GM19397 (cell line): ENCODE measurements around the gene ARPC4.

Experiments
- ATAC-seq: cut with Tn5 transposase; IDR thresholded peaks from one replicate; pipeline ENCODE4 v1.9.1; 2021; ENCODE audit warnings: mild to moderate bottlenecking, moderate library complexity; ENCODE audit not compliant: unreplicated experiment

The ARPC4 gene

GRCh38 chr3:9792405-9793160 lies at the start of gene ARPC4, which contains the start of gene TADA3:
TSS of gene ARPC4 (plus strand) at chr3:9793082. CDS start at chr3:9793122, 40 bp downstream.
TSS of gene TADA3 (minus strand) at chr3:9792473. CDS start at chr3:9791466, 1,007 bp downstream.
- peak; percentile 79 for ATAC-seq

GRCh38 chr3:9743548-9743947 lies 49.3 kb upstream of the ARPC4 start:
- ATAC-seq, result no peak

- no peak for ATAC-seq
These were observed 48.7 kb upstream of the ARPC4 start for GRCh38 chr3:9744162-9744561.

GRCh38 chr3:9745521-9745920 lies 47.4 kb upstream of the ARPC4 start:
- no peak for ATAC-seq

- ATAC-seq, result no peak
These were observed 46.6 kb upstream of the ARPC4 start for GRCh38 chr3:9746330-9746729.

- ATAC-seq, result no peak
These were observed 45.6 kb upstream of the ARPC4 start for GRCh38 chr3:9747267-9747666.

GRCh38 chr3:9748031-9748430 lies 44.9 kb upstream of the ARPC4 start:
- no peak for ATAC-seq

- ATAC-seq, result no peak
These were observed 43.6 kb upstream of the ARPC4 start for GRCh38 chr3:9749296-9749644.

- peak; percentile 85 for ATAC-seq
These were observed 43.0 kb upstream of the ARPC4 start, which contains the start of gene OGG1 for GRCh38 chr3:9749645-9750555. TSS of gene OGG1 (plus strand) at chr3:9749952. CDS start at chr3:9750287, 335 bp downstream.

GRCh38 chr3:9750556-9751411 lies 42.1 kb upstream of the ARPC4 start:
- no peak for ATAC-seq

GRCh38 chr3:9754678-9755077 lies 38.2 kb upstream of the ARPC4 start:
- ATAC-seq, result no peak

GRCh38 chr3:9757427-9757826 lies 35.5 kb upstream of the ARPC4 start:
- ATAC-seq, result no peak

GRCh38 chr3:9760779-9761505 lies 31.9 kb upstream of the ARPC4 start:
- ATAC-seq, result no peak

- no peak for ATAC-seq
These were observed 31.0 kb upstream of the ARPC4 start for GRCh38 chr3:9761919-9762318.

GRCh38 chr3:9762871-9763270 lies 30.0 kb upstream of the ARPC4 start:
- ATAC-seq, result no peak

GRCh38 chr3:9765865-9766264 lies 27.0 kb upstream of the ARPC4 start:
- ATAC-seq, result no peak

- no peak for ATAC-seq
These were observed 25.5 kb upstream of the ARPC4 start for GRCh38 chr3:9767418-9767817.

- no peak for ATAC-seq
These were observed 24.6 kb upstream of the ARPC4 start for GRCh38 chr3:9768141-9768775.

- no peak for ATAC-seq
These were observed 23.9 kb upstream of the ARPC4 start for GRCh38 chr3:9769012-9769411.
